Kidney epithelial cell (primary cell): ENCODE measurements around the gene ADH1A. TPM values are rescaled to one million over a fixed set of nuclear protein-coding genes. Genes with fewer than 3 reads are reported as not detected.

Source experiments
- DNase-seq: peaks from one replicate; pipeline ENCODE4 v3.0.0-alpha.2; 2010; ENCODE audit warnings: low read depth
- H3K27me3 ChIP-seq: 2 replicates; pipeline ENCODE4 v1.6.0; 2011; ENCODE audit warnings: low read length; ENCODE audit not compliant: control insufficient read depth, insufficient read depth
- H3K36me3 ChIP-seq: 2 replicates; pipeline ENCODE4 v1.5.1; 2011; ENCODE audit warnings: low read length; ENCODE audit not compliant: control insufficient read depth, insufficient read depth
- H3K4me3 ChIP-seq: 2 replicates; pipeline ENCODE4 v1.5.1; 2011; ENCODE audit warnings: low read depth, mild to moderate bottlenecking, control low read depth, low read length
- total RNA-seq: library from RNA; depleted of rRNA; stranded (reverse); fragments of >200 nt; gene quantifications from 2 replicates; pipeline ENCODE4 v1.2.3, GENCODE V29; 2015
- TF ChIP-seq, protein P1 (sequence below): IDR thresholded peaks from 2 replicates; pipeline ENCODE4 v1.5.1; 2011; ENCODE audit warnings: mild to moderate bottlenecking, moderate library complexity, low read length, control low read depth, inconsistent platforms; ENCODE audit not compliant: insufficient read depth, poor library complexity, severe bottlenecking

ADH1A gene
- total RNA-seq, 1 donor from 2014 or later, result not detected

DNA sequence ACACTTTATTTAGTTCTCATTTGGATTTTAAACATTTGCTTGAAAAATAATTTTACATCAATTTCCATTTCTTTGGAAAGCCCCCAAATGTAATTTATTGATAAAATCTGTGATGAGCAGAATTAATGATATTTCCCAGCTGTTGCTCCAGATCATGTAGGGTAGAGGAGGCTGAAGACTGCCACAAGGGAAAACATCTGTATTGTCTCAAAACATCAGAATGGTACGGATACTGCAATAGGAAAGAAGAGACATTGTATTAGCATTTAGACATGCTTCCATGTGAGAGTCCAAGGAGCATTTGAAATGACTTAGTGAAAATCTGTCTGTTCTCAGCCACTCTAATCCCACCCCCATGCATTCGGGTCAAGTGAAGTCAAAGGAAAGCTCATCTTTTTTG is 14.4 kb downstream of the ADH1A start:
- H3K36me3 ChIP-seq, result no peaks in the 10 kb centered on the region
- TF ChIP-seq, protein P1, sequence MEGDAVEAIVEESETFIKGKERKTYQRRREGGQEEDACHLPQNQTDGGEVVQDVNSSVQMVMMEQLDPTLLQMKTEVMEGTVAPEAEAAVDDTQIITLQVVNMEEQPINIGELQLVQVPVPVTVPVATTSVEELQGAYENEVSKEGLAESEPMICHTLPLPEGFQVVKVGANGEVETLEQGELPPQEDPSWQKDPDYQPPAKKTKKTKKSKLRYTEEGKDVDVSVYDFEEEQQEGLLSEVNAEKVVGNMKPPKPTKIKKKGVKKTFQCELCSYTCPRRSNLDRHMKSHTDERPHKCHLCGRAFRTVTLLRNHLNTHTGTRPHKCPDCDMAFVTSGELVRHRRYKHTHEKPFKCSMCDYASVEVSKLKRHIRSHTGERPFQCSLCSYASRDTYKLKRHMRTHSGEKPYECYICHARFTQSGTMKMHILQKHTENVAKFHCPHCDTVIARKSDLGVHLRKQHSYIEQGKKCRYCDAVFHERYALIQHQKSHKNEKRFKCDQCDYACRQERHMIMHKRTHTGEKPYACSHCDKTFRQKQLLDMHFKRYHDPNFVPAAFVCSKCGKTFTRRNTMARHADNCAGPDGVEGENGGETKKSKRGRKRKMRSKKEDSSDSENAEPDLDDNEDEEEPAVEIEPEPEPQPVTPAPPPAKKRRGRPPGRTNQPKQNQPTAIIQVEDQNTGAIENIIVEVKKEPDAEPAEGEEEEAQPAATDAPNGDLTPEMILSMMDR, result no peak
- no peak for DNase-seq
- H3K4me3 ChIP-seq, result no peak overlapping the region
- H3K27me3 ChIP-seq, result no peaks in the 10 kb centered on the region

DNA sequence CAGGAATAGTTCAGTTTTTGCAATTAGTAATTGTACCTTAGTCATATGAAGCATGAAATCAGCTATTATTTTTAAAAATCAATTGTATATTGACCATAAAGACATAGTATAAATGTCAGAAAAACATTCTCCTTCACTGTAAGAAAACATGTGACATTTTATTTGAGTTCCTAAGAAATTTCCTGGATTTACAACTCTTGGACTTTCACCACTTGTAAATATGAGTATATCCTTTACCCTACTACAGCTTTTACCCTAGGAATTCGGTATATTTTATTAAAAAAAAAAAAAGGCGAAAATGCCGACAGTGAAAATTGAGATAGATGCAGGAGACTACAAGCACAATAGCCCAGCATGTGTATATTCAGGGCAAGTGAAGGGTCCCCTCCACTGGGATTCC is 14.9 kb downstream of the ADH1A start:
- DNase-seq, result no peak
- Histone ChIP-seq H3K27me3 (no peaks in the 10 kb centered on the region), H3K36me3 (no peaks in the 10 kb centered on the region), H3K4me3 (no peak overlapping the region)
- TF ChIP-seq, protein P1, result no peak

DNA sequence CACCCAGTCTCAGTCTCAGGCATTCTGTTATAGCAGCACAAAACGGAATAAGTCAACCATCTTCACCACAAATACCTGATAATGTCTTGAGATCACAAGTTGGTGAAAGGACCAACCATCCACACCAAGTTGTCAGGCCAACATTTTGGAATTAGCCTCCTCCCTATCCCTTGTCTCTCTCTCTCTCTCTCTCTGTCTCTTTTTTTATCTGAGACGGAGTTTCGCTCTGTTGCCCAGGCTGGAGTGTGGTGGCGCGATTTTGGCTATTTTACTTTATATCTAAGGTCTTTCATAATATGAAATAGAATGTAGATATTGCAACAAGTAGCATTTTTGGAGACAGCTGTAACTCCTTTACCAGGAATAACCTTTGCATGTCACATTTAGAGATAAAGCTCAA is 15.7 kb downstream of the ADH1A start:
- no peaks in the 10 kb centered on the region for H3K27me3 ChIP-seq
- no peak for DNase-seq
- H3K4me3 ChIP-seq, result no peak overlapping the region
- no peaks in the 10 kb centered on the region for H3K36me3 ChIP-seq
- TF ChIP-seq, protein P1, result no peak

DNA sequence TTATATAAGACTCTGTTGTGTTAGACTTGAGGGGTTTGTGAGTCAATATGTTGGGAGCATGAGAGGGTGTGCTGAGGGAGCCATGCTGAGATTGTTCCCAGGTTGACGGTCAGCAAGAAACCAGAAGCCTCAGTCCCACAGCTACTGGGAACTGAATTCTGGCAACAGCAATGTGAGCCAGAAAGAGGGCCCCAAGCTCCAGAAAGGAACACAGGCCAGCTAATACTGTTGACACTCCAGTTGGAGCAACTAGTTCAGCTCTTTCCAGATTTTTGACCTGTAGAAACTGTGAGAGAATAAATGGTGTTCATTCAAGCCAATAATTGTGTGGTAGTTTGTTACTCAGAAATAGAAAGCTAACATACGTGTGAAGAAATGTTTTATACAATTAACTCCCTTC is 17.1 kb downstream of the ADH1A start:
- no peak for DNase-seq

DNA sequence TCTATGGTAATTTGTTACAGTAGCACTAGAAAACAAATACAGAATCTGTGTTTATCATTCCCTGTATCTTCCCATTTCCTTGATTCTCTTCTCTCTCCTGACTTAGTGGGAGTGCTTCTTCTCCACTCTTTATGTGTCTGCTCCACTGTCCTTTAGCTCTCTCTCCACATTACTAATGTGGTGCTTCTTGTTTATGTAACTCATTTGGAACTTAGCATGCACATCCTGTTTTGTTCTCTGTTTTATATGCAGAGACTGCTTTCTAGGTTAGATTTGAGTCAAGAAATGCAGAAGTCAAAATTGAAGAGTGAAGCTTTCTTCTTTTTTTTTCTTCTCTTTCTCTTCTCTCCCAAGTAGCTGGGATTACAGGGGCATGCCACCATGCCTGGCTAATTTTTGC is 25.9 kb downstream of the ADH1A start:
- TF ChIP-seq, protein P1, result no peak

More for the DNA sequence above, 17.1 kb downstream of the ADH1A start:
- no peaks in the 10 kb centered on the region for H3K36me3 ChIP-seq
- no peaks in the 10 kb centered on the region for H3K27me3 ChIP-seq
- H3K4me3 ChIP-seq, result no peak overlapping the region
- TF ChIP-seq, protein P1, result no peak

DNA sequence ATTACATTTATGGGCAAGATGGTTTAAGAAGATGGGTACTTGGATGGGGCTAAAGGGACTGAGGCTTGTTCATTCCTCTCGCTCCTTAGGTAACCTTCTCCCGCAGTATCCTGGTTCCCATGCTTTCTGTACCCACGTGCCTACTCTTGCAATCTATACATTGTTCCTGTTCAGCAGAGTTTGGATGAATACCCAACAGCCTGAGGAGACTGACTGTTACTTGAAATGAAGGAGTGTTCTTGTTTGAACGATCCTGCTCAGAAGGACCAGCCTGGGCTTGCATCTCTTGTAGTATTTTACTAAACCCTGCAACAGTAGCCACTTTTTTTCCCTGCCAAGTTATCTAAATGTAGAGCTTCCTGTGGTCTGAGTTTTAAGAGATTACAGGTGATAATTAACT is 38.0 kb downstream of the ADH1A start:
- no peak for DNase-seq
- H3K27me3 ChIP-seq, result no peaks in the 10 kb centered on the region
- no peak overlapping the region for H3K4me3 ChIP-seq
- no peaks in the 10 kb centered on the region for H3K36me3 ChIP-seq
- TF ChIP-seq, protein P1, result no peak

More for the DNA sequence above, 25.9 kb downstream of the ADH1A start:
- H3K4me3 ChIP-seq, result no peak overlapping the region
- no peaks in the 10 kb centered on the region for H3K36me3 ChIP-seq
- no peaks in the 10 kb centered on the region for H3K27me3 ChIP-seq
- no peak for DNase-seq
